ENCODE data around the gene PIGK. TPM values are rescaled to one million over a fixed set of nuclear protein-coding genes. Genes with fewer than 3 reads are reported as not detected.

The PIGK gene
- 10 to 100 TPM; 34.9 to 40.1 (median 36.1) TPM for total RNA-seq
- polyA plus RNA-seq = 20.9 TPM
- long read RNA-seq, donor 1, full-length matches to known transcripts = 45 of 53 reads
- long read RNA-seq, donor 1, partial matches to known transcripts = 4 of 53 reads
- long read RNA-seq, donor 1, other reads (novel, unspliced or antisense) = 4 of 53 reads
- long read RNA-seq, donor 2, full-length matches to known transcripts = 19 of 20 reads
- long read RNA-seq, donor 2, partial matches to known transcripts = 0 of 20 reads
- long read RNA-seq, donor 2, other reads (novel, unspliced or antisense) = 1 of 20 reads
- long read RNA-seq, donor 3, full-length matches to known transcripts = 140 of 151 reads
- long read RNA-seq, donor 3, partial matches to known transcripts = 3 of 151 reads
- long read RNA-seq, donor 3, other reads (novel, unspliced or antisense) = 8 of 151 reads
- long read RNA-seq, donor 4, full-length matches to known transcripts = 34 of 35 reads
- long read RNA-seq, donor 4, partial matches to known transcripts = 0 of 35 reads
- long read RNA-seq, donor 4, other reads (novel, unspliced or antisense) = 1 of 35 reads

GRCh38 chr1:77219166-77219887 is at the start of gene PIGK:
PIGK (minus strand) TSS chr1:77219430; CDS start chr1:77219402, 28 bp downstream.
- peak; percentile 98 to 99 for ATAC-seq
- no peaks in the 10 kb centered on the region for H3K9me3 ChIP-seq (ENCODE audit: control insufficient read depth, low read length)
- no peaks in the 10 kb centered on the region for H3K4me1 ChIP-seq (ENCODE audit: control insufficient read depth, insufficient read depth, low read length)
- H3K27ac ChIP-seq (ENCODE audit: low read length) = peak within 1 kb of the TSS; percentile 94
- intact Hi-C loops (cut with DNase I) = no loop called here
- under 1% methylated on average over 31 of the region's 31 CpGs for WGBS
- H3K27me3 ChIP-seq (ENCODE audit: control insufficient read depth, insufficient read depth) = no peaks in the 10 kb centered on the region
- DNase-seq = peak; percentile 89 to 95 (median 95)
- peak within 1 kb of the TSS; percentile 66 for H3K4me3 ChIP-seq (ENCODE audit: low read length)

- DNase-seq = no peak
- 44% methylated on average over 1 of the region's 1 CpG for WGBS
- no peaks in the 10 kb centered on the region for H3K9me3 ChIP-seq (ENCODE audit: control insufficient read depth, low read length)
- no peak overlapping the region for H3K27ac ChIP-seq (ENCODE audit: low read length)
- no peak for ATAC-seq
- no peak overlapping the region for H3K4me3 ChIP-seq (ENCODE audit: low read length)
- intact Hi-C loops (cut with DNase I) = no loop called here
- no peaks in the 10 kb centered on the region for H3K27me3 ChIP-seq (ENCODE audit: control insufficient read depth, insufficient read depth)
- no peaks in the 10 kb centered on the region for H3K4me1 ChIP-seq (ENCODE audit: control insufficient read depth, insufficient read depth, low read length)
Measured at GRCh38 chr1:77267035-77267434, 47.8 kb upstream of the PIGK start.

DNA sequence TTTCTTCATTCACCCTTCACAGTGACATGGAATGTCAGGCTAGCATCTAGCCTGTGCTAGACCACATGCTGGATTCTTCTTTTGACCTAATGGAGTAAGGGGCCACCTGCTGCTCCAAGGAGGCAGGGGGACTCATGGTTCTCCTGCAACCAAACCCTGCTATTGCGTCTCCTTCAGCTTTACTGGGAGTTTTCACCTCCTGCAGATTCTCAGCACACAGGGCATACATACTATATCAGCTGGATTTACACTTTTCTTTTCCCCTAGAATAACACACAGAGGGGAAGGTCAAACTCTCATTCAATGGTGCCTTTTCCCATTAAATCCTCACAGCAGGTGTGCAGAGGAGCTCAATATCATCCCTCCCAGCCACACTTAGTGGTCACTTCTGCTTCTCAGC is 46.0 kb upstream of the PIGK start:
- Histone ChIP-seq H3K4me3 (ENCODE audit: low read length) (no peak overlapping the region), H3K27ac (ENCODE audit: low read length) (no peak overlapping the region), H3K4me1 (ENCODE audit: control insufficient read depth, insufficient read depth, low read length) (no peaks in the 10 kb centered on the region), H3K27me3 (ENCODE audit: control insufficient read depth, insufficient read depth) (no peaks in the 10 kb centered on the region), H3K9me3 (ENCODE audit: control insufficient read depth, low read length) (no peaks in the 10 kb centered on the region)
- intact Hi-C loops (cut with DNase I) = no loop called here
- 46% methylated on average over 1 of the region's 1 CpG for WGBS
- no peak for ATAC-seq
- DNase-seq = no peak

DNA sequence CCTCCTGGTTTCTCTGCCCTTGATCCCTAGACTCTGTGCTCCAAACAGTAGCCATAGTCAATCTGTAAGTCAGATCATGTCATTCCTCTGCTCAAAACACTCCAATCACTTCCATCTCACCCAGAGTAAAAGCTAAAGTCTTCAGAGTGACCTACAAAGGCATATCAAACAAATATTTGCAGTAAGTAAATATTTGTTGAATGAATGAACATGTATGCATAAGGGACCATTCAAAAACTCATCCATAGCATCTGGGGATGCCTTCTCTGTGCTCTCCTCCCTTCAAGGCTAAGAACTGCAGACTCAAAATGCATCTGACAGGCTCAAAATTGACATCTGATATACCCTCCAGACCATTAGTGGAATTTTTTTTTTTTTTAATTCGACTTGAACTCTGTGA is 44.5 kb upstream of the PIGK start:
- H3K9me3 ChIP-seq (ENCODE audit: control insufficient read depth, low read length) = no peaks in the 10 kb centered on the region
- intact Hi-C loops (cut with DNase I) = no loop called here
- no peak for DNase-seq
- no peak overlapping the region for H3K27ac ChIP-seq (ENCODE audit: low read length)
- no peaks in the 10 kb centered on the region for H3K4me1 ChIP-seq (ENCODE audit: control insufficient read depth, insufficient read depth, low read length)
- 55% methylated on average over 1 of the region's 1 CpG for WGBS
- no peak overlapping the region for H3K4me3 ChIP-seq (ENCODE audit: low read length)
- no peak for ATAC-seq
- H3K27me3 ChIP-seq (ENCODE audit: control insufficient read depth, insufficient read depth) = no peaks in the 10 kb centered on the region

DNA sequence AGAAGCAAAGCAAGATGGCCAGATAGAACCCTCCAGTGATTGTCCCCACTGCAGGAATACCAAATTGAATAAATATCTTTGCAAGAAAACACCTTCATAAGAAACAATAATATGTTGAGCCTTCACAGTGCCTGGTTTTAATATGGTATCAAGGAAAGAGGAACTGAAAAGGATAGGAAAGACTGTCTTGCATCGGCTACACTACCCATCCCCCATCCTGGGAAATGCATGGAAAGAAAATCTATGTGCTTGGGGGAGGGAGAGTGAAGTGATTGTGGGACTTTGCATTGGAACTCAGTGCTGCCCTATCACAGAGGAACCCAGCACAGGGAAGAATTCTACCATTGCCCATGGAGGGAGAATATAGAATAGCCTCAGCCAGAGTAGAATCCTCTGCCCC is 34.0 kb upstream of the PIGK start:
- WGBS = 59% methylated on average over 1 of the region's 1 CpG

DNA sequence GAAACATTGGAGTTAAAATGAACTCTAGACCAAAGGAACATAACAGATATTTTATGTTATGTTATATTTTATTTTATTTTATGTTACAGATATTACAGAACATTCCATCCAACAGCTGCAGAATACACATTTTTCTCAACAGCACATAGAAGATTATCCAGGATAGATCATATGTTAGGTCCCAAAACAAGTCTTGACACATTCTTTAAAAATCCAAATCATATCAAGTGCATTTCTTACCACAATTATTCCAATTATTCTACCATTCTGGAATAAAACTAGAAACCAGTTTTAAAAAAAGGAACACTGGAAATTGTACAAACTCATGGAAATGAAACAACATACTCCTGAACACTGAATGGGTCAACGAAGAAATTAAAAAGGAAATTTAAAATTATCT is 30.9 kb upstream of the PIGK start:
- no peak overlapping the region for H3K4me3 ChIP-seq (ENCODE audit: low read length)
- 87% methylated on average over 1 of the region's 1 CpG for WGBS
- H3K4me1 ChIP-seq (ENCODE audit: control insufficient read depth, insufficient read depth, low read length) = no peaks in the 10 kb centered on the region
- H3K27ac ChIP-seq (ENCODE audit: low read length) = no peak overlapping the region
- intact Hi-C loops (cut with DNase I) = no loop called here
- DNase-seq (no peak), ATAC-seq (no peak)
- H3K9me3 ChIP-seq (ENCODE audit: control insufficient read depth, low read length) = peaks cover 7% of the 10 kb centered on the region
- H3K27me3 ChIP-seq (ENCODE audit: control insufficient read depth, insufficient read depth) = no peaks in the 10 kb centered on the region

More for the DNA sequence above, 34.0 kb upstream of the PIGK start:
- Histone ChIP-seq H3K27me3 (ENCODE audit: control insufficient read depth, insufficient read depth) (no peaks in the 10 kb centered on the region), H3K9me3 (ENCODE audit: control insufficient read depth, low read length) (peaks cover 7% of the 10 kb centered on the region), H3K27ac (ENCODE audit: low read length) (no peak overlapping the region), H3K4me3 (ENCODE audit: low read length) (no peak overlapping the region), H3K4me1 (ENCODE audit: control insufficient read depth, insufficient read depth, low read length) (no peaks in the 10 kb centered on the region)
- intact Hi-C loops (cut with DNase I) = no loop called here
- DNase-seq (no peak), ATAC-seq (no peak)

- ATAC-seq (no peak), DNase-seq (no peak)
- Histone ChIP-seq H3K27me3 (ENCODE audit: control insufficient read depth, insufficient read depth) (no peaks in the 10 kb centered on the region), H3K4me1 (ENCODE audit: control insufficient read depth, insufficient read depth, low read length) (no peaks in the 10 kb centered on the region), H3K27ac (ENCODE audit: low read length) (no peak overlapping the region), H3K9me3 (ENCODE audit: control insufficient read depth, low read length) (no peaks in the 10 kb centered on the region), H3K4me3 (ENCODE audit: low read length) (no peak overlapping the region)
- intact Hi-C loops (cut with DNase I) = no loop called here
- WGBS = 67% methylated on average over 2 of the region's 2 CpGs
Measured at GRCh38 chr1:77245830-77246229, 26.6 kb upstream of the PIGK start.

GRCh38 chr1:77239311-77239710 is 20.1 kb upstream of the PIGK start:
- H3K4me3 ChIP-seq (ENCODE audit: low read length) = no peak overlapping the region
- 84% methylated on average over 3 of the region's 3 CpGs for WGBS
- H3K4me1 ChIP-seq (ENCODE audit: control insufficient read depth, insufficient read depth, low read length) = no peaks in the 10 kb centered on the region
- ATAC-seq = no peak
- H3K27me3 ChIP-seq (ENCODE audit: control insufficient read depth, insufficient read depth) = no peaks in the 10 kb centered on the region
- H3K27ac ChIP-seq (ENCODE audit: low read length) = no peak overlapping the region
- intact Hi-C loops (cut with DNase I) = no loop called here
- H3K9me3 ChIP-seq (ENCODE audit: control insufficient read depth, low read length) = no peaks in the 10 kb centered on the region
- no peak for DNase-seq

DNA sequence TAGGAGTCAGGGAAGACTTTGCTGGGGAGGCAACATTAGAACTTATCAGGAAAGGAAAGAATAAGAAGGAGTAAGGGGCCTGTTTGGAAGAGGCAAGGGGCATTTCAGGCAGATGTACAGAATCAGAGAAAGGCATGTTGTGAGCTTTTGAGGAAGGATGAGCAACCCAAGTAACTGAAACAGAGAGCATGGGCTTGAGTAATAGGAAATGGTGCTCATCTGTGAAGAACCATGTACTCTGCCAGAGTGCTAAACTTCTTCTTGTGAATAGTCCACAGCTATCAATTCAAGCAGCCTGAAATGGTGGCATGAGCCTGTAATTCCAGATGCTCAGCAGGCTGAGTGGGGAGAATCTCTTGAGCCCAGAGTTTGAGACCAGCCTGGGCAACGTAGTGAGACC is 19.2 kb upstream of the PIGK start:
- DNase-seq = no peak
- Histone ChIP-seq H3K27me3 (ENCODE audit: control insufficient read depth, insufficient read depth) (no peaks in the 10 kb centered on the region), H3K4me3 (ENCODE audit: low read length) (no peak overlapping the region), H3K4me1 (ENCODE audit: control insufficient read depth, insufficient read depth, low read length) (no peaks in the 10 kb centered on the region), H3K27ac (ENCODE audit: low read length) (no peak overlapping the region), H3K9me3 (ENCODE audit: control insufficient read depth, low read length) (no peaks in the 10 kb centered on the region)
- no peak for ATAC-seq
- intact Hi-C loops (cut with DNase I) = no loop called here
- WGBS = 81% methylated on average over 1 of the region's 1 CpG

GRCh38 chr1:77234943-77235342 is 15.7 kb upstream of the PIGK start:
- 45% methylated on average over 1 of the region's 1 CpG for WGBS
- intact Hi-C loops (cut with DNase I) = no loop called here
- Histone ChIP-seq H3K4me1 (ENCODE audit: control insufficient read depth, insufficient read depth, low read length) (no peaks in the 10 kb centered on the region), H3K27ac (ENCODE audit: low read length) (no peak overlapping the region), H3K27me3 (ENCODE audit: control insufficient read depth, insufficient read depth) (no peaks in the 10 kb centered on the region), H3K9me3 (ENCODE audit: control insufficient read depth, low read length) (no peaks in the 10 kb centered on the region), H3K4me3 (ENCODE audit: low read length) (no peak overlapping the region)
- DNase-seq (no peak), ATAC-seq (no peak)

- DNase-seq (no peak), ATAC-seq (no peak)
- H3K27me3 ChIP-seq (ENCODE audit: control insufficient read depth, insufficient read depth) = no peaks in the 10 kb centered on the region
- H3K27ac ChIP-seq (ENCODE audit: low read length) = no peak overlapping the region
- intact Hi-C loops (cut with DNase I) = no loop called here
- WGBS = 87% methylated on average over 1 of the region's 1 CpG
- no peaks in the 10 kb centered on the region for H3K9me3 ChIP-seq (ENCODE audit: control insufficient read depth, low read length)
- no peak overlapping the region for H3K4me3 ChIP-seq (ENCODE audit: low read length)
- no peaks in the 10 kb centered on the region for H3K4me1 ChIP-seq (ENCODE audit: control insufficient read depth, insufficient read depth, low read length)
Measured at GRCh38 chr1:77234096-77234495, 14.9 kb upstream of the PIGK start.

Measured in right cardiac atrium (tissue), 5 donors.